ENCODE data around the gene SLC38A9.
"Not testable (repeated sequence)": the region's sequence is repeated elsewhere in the genome, so short reads cannot be mapped to it uniquely, and the experiment has no call there.

The SLC38A9 gene

DNA sequence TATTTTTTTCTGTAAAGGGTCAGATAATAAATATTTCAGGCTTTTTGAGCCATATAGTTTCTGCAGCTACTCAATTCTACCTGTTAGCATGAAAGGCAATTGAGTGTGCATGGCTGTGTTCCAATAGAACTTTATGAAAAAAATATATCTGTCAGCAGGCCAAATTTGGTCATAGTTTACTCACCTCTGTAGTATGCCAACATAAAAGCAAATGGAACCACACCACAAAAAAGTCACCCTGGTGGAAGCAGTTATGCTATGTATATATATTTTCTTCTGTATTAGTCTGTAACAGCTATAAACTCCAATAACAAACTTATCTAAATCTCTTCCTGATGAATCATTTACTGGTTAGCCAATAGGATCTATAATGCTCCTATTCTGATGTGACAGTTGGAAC is 3.4 kb downstream of the SLC38A9 start:
- no peak for DNase-seq (ENCODE audit: low read depth in 2 of 3, low spot score in 1 of 3)

- DNase-seq (ENCODE audit: low read depth in 2 of 3, low spot score in 1 of 3): no peak
Measured at GRCh38 chr5:55706230-55706629, 5.9 kb downstream of the SLC38A9 start.

DNA sequence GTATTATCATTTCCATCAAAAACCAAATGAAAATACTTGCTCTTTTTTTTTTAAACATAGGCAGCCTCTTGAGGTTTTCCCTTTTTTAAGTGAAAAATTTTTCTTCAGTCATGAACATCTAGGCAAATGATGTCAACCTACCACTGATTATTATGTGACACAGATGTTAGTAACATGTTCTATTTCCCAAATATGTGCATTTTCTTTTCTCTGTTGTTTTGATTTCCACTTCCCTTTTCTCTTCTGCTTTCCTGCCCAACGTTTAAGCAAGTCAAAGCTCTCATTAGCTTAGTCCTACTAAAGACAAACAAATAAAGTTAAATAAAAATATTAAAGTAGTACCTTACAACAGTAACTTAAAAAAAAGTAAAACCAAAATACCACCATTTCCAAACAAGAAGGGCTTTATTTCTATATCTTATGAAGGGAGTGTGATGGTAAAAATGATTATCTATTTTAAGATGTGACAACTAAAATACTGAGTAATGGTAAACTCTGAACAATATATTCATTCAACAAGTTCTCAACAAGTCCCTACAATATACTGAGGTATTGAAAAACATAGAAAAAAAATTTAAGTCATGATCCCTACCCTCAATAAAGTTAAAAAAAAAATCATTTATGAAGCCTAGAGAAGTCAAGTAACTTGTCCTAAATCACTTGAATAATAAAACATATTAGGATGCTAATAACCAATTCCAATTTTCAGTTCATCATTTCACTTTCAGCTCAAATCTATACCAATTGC is 9.4 kb downstream of the SLC38A9 start:
- DNase-seq (ENCODE audit: low read depth in 2 of 3, low spot score in 1 of 3): no peak

GRCh38 chr5:55701462-55702103 is 10.5 kb downstream of the SLC38A9 start:
- DNase-seq (ENCODE audit: low read depth in 2 of 3, low spot score in 1 of 3): no peak

- no peak for DNase-seq (ENCODE audit: low read depth in 2 of 3, low spot score in 1 of 3)
Measured at GRCh38 chr5:55700745-55701144, 11.4 kb downstream of the SLC38A9 start.

- no peak for DNase-seq (ENCODE audit: low read depth in 2 of 3, low spot score in 1 of 3)
Measured at GRCh38 chr5:55699041-55699688, 13.0 kb downstream of the SLC38A9 start.

- not testable (repeated sequence) for DNase-seq (ENCODE audit: low read depth in 2 of 3, low spot score in 1 of 3)
Measured at GRCh38 chr5:55696704-55697103, 15.4 kb downstream of the SLC38A9 start.

- no peak for DNase-seq (ENCODE audit: low read depth in 2 of 3, low spot score in 1 of 3)
Measured at GRCh38 chr5:55694152-55694830, 17.8 kb downstream of the SLC38A9 start.

- DNase-seq (ENCODE audit: low read depth in 2 of 3, low spot score in 1 of 3): no peak
Measured at GRCh38 chr5:55692509-55692908, 19.6 kb downstream of the SLC38A9 start.

DNA sequence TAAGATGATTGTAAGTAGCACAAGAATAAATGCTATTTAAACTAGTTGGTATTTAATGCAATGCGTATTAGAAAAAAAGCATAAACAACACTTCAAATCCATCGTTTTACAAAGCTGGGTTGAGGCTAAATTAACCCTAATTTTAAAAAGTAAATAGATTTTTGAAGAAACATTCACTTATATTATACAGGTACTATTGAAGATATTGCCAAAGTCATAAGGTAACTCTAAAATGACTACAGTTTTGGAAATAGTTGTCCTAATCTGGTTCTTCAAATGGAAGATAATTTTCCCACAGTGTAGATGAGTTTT is 20.1 kb downstream of the SLC38A9 start:
- no peak for DNase-seq (ENCODE audit: low read depth in 2 of 3, low spot score in 1 of 3)

DNA sequence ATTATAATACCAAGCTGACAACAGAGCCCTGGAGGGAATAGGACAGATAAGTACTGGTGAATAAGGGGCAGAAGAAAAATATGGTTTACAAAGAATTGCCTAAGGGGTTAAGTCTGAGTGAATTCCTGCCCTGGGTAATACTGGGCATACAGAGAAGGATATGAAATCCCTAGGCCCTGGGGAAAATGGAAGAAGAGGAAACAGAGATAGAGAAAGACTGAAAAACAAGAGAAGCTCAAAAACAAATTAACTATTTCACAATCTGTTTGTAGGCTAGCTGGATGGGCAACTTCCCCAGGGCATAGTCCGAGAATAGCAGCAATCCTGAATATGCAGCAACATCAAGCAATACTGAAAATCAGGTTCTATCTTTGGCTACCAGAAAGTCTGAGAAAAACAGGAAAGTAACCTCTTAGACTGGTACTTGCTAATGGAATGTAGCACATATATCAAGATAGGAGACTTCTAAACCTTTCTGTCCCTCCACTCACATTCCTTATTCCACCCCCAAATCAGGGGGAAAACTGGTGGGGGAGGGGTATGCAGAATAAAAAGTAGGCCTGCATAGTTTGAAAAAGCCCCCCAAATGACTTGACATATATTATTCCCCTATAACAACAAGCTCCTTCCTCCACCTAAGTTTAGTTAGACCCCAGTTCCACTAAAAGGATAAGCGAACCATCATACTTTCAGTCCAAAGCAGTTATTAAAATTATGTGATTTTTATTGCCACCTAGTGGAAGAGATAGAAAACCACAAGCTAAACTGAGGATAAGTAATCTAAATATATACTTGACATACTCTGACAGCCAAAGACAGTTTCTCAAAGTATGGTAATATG is 20.6 kb downstream of the SLC38A9 start:
- no peak for DNase-seq (ENCODE audit: low read depth in 2 of 3, low spot score in 1 of 3)

- no peak for DNase-seq (ENCODE audit: low read depth in 2 of 3, low spot score in 1 of 3)
Measured at GRCh38 chr5:55682071-55682470, 30.1 kb downstream of the SLC38A9 start.

GRCh38 chr5:55681301-55681700 is 30.8 kb downstream of the SLC38A9 start:
- no peak for DNase-seq (ENCODE audit: low read depth in 2 of 3, low spot score in 1 of 3)

GRCh38 chr5:55680353-55680752 is 31.8 kb downstream of the SLC38A9 start:
- no peak for DNase-seq (ENCODE audit: low read depth in 2 of 3, low spot score in 1 of 3)

GRCh38 chr5:55679556-55679955 is 32.6 kb downstream of the SLC38A9 start:
- no peak for DNase-seq (ENCODE audit: low read depth in 2 of 3, low spot score in 1 of 3)

DNA sequence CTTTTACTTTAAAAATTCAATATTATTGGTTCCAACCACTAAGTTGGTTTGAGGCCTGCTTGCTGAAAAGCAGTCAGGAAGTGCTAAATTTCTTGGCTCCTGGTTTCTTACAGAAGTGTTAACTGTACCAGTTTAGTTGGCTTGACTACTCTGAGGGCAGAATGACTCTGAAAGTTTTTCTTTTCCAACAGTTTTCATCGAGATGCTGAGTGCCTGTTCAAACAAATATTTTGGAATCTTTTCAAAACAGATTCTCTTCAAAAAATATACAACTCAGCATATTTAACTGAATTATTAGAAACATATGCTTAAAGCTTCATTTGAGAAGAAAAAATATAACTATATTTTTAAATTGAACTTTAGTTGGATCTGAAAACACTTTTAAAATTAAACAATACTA is 37.0 kb downstream of the SLC38A9 start:
- no peak for DNase-seq (ENCODE audit: low read depth in 2 of 3, low spot score in 1 of 3)

DNA sequence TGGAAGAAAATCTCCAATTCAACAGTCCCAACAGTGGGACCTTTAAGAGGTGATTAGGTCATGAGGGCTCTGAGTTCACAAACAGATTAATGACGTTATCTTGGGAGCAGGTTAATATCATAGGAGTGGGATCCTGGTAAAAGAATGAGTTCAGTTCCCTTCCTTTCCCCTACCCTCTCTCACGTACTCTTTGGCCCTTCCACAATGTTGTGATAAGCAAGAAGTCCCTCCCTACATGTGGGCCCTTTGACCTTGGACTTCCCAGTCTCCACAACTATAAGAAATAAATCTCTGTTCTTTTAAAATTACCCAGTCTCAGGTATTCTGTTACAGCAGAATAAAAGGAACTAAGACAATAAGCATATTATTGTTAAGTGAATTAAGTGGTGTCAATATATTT is 37.8 kb downstream of the SLC38A9 start:
- DNase-seq (ENCODE audit: low read depth in 2 of 3, low spot score in 1 of 3): no peak

GRCh38 chr5:55672477-55672911 is 39.6 kb downstream of the SLC38A9 start:
- no peak for DNase-seq (ENCODE audit: low read depth in 2 of 3, low spot score in 1 of 3)

DNA sequence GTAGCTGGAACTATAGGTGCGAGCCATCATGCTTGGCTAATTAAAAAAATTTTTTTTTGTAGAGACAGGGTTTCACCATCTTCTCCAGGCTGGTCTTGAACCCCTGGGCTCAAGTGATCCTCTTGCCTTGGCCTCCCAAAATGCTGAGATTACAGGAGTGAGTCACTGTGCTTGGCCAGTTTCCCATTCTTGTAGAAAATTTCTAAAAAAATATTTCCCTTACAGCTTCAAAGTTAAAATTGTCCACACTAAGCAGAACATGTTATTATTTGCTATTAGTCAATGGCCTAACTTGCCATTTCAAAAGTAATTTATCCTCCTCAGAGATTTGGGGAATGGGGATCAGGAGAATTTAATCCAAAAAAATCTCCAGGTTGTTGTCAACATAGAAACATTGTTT is 40.1 kb downstream of the SLC38A9 start:
- no peak for DNase-seq (ENCODE audit: low read depth in 2 of 3, low spot score in 1 of 3)

DNA sequence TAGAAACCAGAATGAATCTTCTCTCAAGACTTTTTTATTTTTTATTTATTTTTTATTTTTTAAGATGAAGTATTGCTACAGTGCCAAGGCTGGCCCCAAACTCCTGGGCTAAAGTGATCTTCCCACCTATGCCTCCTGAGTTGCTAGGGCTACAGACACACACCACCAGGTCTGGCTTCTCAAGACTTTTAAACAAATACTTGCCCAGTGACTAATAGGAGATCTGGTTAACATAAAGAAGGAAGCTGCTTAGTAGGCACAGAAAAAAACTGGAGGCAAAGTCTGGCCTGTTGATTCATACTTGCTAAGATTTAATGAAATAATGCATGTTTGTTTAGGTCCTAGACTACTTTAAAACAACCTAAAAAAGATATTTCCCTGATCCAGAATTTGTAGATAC is 43.8 kb downstream of the SLC38A9 start:
- DNase-seq (ENCODE audit: low read depth in 2 of 3, low spot score in 1 of 3): no peak

- DNase-seq (ENCODE audit: low read depth in 2 of 3, low spot score in 1 of 3): no peak
Measured at GRCh38 chr5:55667938-55668337, 44.2 kb downstream of the SLC38A9 start.
